NCI-H82 treated with DMSO at 0.1 percent for 48 hours (cell line): ENCODE results near the gene HLA-A.

Experiments used
- DNase-seq: peaks from one replicate; lab custom pipeline; 2025; ENCODE audit not compliant: unreplicated experiment; lab: John Stamatoyannopoulos, UW

HLA-A gene

GRCh38 chr6:29933955-29934354 is 8.4 kb upstream of the HLA-A start:
- no peak for DNase-seq

- no peak for DNase-seq
Observed at GRCh38 chr6:29935273-29935955, 6.9 kb upstream of the HLA-A start.

GRCh38 chr6:29938746-29939508 is 3.4 kb upstream of the HLA-A start:
- no peak for DNase-seq

DNA sequence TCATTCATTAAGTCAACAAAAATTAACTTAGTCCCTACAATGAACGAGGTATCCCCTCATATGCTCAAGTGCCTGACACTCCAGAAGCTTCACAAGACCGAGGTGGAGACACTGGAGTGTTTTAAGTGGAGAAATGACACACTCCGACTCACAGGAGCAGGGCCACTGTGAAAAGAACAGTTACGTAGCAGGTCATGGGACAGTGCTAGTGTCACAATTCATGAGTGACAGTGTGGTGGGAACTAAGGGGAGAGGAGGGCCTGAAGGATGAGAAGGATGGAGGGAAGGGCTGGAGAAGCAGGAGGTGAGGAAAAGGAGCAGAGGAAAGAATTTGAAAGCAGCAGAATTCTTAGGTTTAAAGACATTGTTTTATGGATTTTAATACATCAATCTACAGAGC is 1.3 kb upstream of the HLA-A start:
- no peak for DNase-seq

GRCh38 chr6:29941471-29941870 is 861 bp upstream of the HLA-A start:
- DNase-seq = no peak

- DNase-seq = no peak
Observed at GRCh38 chr6:29941916-29942274, 437 bp upstream of the HLA-A start.

DNA sequence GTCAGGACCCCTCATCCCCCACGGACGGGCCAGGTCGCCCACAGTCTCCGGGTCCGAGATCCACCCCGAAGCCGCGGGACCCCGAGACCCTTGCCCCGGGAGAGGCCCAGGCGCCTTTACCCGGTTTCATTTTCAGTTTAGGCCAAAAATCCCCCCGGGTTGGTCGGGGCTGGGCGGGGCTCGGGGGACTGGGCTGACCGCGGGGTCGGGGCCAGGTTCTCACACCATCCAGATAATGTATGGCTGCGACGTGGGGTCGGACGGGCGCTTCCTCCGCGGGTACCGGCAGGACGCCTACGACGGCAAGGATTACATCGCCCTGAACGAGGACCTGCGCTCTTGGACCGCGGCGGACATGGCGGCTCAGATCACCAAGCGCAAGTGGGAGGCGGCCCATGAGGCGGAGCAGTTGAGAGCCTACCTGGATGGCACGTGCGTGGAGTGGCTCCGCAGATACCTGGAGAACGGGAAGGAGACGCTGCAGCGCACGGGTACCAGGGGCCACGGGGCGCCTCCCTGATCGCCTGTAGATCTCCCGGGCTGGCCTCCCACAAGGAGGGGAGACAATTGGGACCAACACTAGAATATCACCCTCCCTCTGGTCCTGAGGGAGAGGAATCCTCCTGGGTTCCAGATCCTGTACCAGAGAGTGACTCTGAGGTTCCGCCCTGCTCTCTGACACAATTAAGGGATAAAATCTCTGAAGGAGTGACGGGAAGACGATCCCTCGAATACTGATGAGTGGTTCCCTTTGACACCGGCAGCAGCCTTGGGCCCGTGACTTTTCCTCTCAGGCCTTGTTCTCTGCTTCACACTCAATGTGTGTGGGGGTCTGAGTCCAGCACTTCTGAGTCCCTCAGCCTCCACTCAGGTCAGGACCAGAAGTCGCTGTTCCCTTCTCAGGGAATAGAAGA is 978 bp downstream of the HLA-A start:
- no peak for DNase-seq

DNA sequence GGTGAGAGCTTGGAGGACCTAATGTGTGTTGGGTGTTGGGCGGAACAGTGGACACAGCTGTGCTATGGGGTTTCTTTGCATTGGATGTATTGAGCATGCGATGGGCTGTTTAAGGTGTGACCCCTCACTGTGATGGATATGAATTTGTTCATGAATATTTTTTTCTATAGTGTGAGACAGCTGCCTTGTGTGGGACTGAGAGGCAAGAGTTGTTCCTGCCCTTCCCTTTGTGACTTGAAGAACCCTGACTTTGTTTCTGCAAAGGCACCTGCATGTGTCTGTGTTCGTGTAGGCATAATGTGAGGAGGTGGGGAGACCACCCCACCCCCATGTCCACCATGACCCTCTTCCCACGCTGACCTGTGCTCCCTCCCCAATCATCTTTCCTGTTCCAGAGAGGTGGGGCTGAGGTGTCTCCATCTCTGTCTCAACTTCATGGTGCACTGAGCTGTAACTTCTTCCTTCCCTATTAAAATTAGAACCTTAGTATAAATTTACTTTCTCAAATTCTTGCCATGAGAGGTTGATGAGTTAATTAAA is 3.0 kb downstream of the HLA-A start:
- DNase-seq = no peak

- DNase-seq = no peak
Observed at GRCh38 chr6:29946223-29947076, 4.1 kb downstream of the HLA-A start.

GRCh38 chr6:29947077-29947980 is 5.0 kb downstream of the HLA-A start:
- DNase-seq = no peak

DNA sequence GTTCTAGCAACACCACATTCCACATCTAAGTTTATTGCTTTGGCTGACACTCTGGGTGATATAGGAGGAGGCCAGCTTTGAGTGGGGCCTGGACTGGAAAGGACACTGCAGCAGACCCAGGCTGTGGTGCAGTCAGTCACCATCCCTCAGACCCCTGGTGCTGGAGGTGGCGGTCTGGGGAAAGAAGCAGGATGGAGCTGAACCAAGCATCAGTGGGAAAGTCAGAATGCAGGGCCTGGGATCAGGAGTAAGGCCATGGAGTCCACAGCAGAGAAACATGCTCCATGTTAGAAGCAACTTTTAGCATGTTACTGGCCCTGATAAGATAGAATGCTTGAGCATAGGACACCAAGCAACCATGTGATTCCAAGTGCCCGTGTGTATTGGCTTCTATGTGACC is 5.9 kb downstream of the HLA-A start:
- DNase-seq = no peak

- no peak for DNase-seq
Observed at GRCh38 chr6:29949934-29950333, 7.6 kb downstream of the HLA-A start.

GRCh38 chr6:29951882-29952281 is 9.6 kb downstream of the HLA-A start:
- no peak for DNase-seq

GRCh38 chr6:29953001-29953441 is 10.7 kb downstream of the HLA-A start:
- DNase-seq = no peak

DNA sequence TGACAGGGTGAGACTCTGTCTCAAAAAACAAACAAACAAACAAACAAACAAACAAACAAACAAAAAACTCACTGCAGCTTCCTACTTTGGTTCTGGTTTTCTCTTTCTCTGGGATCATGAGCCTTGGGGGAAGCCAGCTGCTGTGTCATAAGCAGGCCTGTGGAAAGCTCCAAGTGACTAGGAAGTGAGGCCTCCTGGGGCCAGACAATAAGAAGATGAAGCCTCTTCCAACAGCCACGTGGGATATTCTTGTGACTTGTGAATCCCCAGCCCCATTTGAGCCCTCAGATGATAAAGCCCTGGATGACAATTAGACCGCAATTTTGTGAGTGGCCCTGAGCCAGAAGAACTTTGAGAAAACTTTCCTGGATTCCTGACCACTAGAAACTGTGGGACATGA is 11.4 kb downstream of the HLA-A start:
- no peak for DNase-seq

DNA sequence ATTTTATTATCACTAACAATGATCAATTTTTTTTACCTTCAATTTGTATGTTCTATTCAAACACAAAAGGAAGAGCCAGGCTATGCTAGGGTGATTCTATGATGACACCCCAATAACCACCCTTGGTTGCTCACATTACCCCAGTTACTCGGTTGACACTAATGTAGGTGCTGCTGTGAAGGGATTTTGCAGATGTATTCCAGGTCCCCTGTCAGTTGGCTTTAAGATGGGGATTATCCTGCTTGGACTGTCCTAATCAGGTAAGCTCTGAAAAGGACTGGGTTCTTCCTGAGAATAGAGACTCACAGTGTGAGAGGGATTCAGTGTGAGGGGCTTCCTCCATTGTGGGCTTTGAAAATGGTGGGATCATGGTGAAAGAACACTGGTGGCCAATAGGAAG is 11.9 kb downstream of the HLA-A start:
- peak; percentile 48 for DNase-seq

DNA sequence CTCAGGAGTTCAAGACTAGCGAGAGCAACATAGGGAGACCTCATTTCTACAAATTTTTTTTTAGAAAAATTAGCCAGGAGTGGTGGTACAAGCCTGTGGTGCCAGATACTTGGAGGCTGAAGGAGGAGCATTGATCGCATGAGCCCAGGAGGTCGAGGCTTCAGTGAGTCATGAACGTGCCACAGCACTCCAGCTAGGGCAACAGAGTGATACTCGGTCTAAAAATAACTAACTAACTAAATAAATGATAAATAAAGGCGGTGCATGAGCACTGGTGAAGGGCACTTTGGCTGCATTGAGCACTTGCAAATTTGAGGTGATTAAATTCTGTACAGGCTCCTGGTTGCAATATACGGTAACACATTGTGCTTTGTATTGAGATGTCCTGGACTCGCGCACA is 13.5 kb downstream of the HLA-A start:
- no peak for DNase-seq

- DNase-seq = no peak
Observed at GRCh38 chr6:29956518-29956917, 14.2 kb downstream of the HLA-A start.

GRCh38 chr6:29958046-29958445 is 15.7 kb downstream of the HLA-A start:
- no peak for DNase-seq
